Hepatocyte (in vitro differentiated cells): ENCODE data around the gene AP4S1. TPM values are rescaled to one million over a fixed set of nuclear protein-coding genes. Genes with fewer than 3 reads are reported as not detected.

Experiments
- DNase-seq: peaks from one replicate; pipeline ENCODE4 v3.0.0-alpha.2; 2016; ENCODE audit warnings: low spot score
- H2AFZ ChIP-seq: fragments of 200-600 bp; sonication (generic); 2 replicates; pipeline ENCODE4 v1.6.0; 2016; ENCODE audit warnings: antibody characterized with exemption, mild to moderate bottlenecking
- H3K27ac ChIP-seq: fragments of 200-600 bp; sonication (generic); 2 replicates; pipeline ENCODE4 v1.5.1; 2016; ENCODE audit warnings: mild to moderate bottlenecking
- H3K27me3 ChIP-seq: fragments of 200-600 bp; sonication (generic); 2 replicates; pipeline ENCODE4 v1.6.1; 2016
- H3K36me3 ChIP-seq: fragments of 200-600 bp; sonication (generic); replicated peaks from 2 replicates; pipeline ENCODE4 v1.5.1; 2016; ENCODE audit warnings: low read depth; ENCODE audit not compliant: insufficient read depth
- H3K4me1 ChIP-seq: fragments of 200-600 bp; sonication (generic); 2 replicates; pipeline ENCODE4 v1.5.1; 2016; ENCODE audit warnings: mild to moderate bottlenecking, moderate library complexity; ENCODE audit not compliant: insufficient read depth
- H3K4me2 ChIP-seq: fragments of 200-600 bp; sonication (generic); 2 replicates; pipeline ENCODE4 v1.6.0; 2016
- H3K4me3 ChIP-seq: fragments of 200-600 bp; sonication (generic); 2 replicates; pipeline ENCODE4 v1.5.1; 2016; ENCODE audit warnings: mild to moderate bottlenecking
- H3K79me2 ChIP-seq: fragments of 200-600 bp; sonication (generic); 2 replicates; pipeline ENCODE4 v1.6.0; 2017; ENCODE audit warnings: mild to moderate bottlenecking
- H3K9me2 ChIP-seq: fragments of 200-600 bp; sonication (generic); replicated peaks from 2 replicates; pipeline ENCODE4 v1.6.0; 2017; ENCODE audit warnings: mild to moderate bottlenecking; ENCODE audit not compliant: insufficient read depth
- H3K9me3 ChIP-seq: fragments of 200-600 bp; sonication (generic); 2 replicates; pipeline ENCODE4 v1.5.1; 2016; ENCODE audit warnings: low read depth, mild to moderate bottlenecking
- H4K20me1 ChIP-seq: fragments of 200-600 bp; sonication (generic); 2 replicates; pipeline ENCODE4 v1.6.0; 2016; ENCODE audit warnings: mild to moderate bottlenecking; ENCODE audit not compliant: insufficient read depth, poor library complexity, severe bottlenecking
- EZH2 ChIP-seq: fragments of 200-600 bp; sonication (generic); IDR thresholded peaks from 2 replicates; pipeline ENCODE4 v1.6.1; 2016; ENCODE audit warnings: antibody characterized with exemption, mild to moderate bottlenecking, borderline replicate concordance
- EZH2phosphoT487 ChIP-seq: fragments of 200-600 bp; sonication (generic); IDR thresholded peaks from one replicate; pipeline ENCODE4 v1.6.1; 2018; ENCODE audit warnings: antibody characterized with exemption, mild to moderate bottlenecking, low read depth, moderate library complexity; ENCODE audit not compliant: unreplicated experiment, severe bottlenecking
- WGBS: methylation state at CpG from one replicate; pipeline ENCODE4 v1.1.6; 2016; ENCODE audit warnings: low lambda C conversion rate; ENCODE audit errors: missing lambda C conversion rate; 5-methylcytosine and 5-hydroxymethylcytosine counted together
- polyA plus RNA-seq: library from polyadenylated mRNA; unstranded; fragments of >200 nt; fragmentation: Nextera tagmentation; extraction: Ambion mirVana; gene quantifications from 2 replicates; pipeline ENCODE4 v1.2.1, GENCODE V29; 2016
- total RNA-seq: library from RNA; depleted of rRNA; stranded (reverse); fragments of >200 nt; gene quantifications from 2 replicates; pipeline ENCODE4 v1.2.3, GENCODE V29; 2014
- TF ChIP-seq, protein P1 (sequence below): fragments of 200-600 bp; sonication (generic); IDR thresholded peaks from 2 replicates; pipeline ENCODE4 v1.5.1; 2016; ENCODE audit warnings: antibody characterized with exemption, mild to moderate bottlenecking; ENCODE audit not compliant: poor library complexity

The AP4S1 gene
- total and polyA plus RNA-seq, 2 experiments from 2014 or later, result 5.2 to 14.0 TPM

DNA sequence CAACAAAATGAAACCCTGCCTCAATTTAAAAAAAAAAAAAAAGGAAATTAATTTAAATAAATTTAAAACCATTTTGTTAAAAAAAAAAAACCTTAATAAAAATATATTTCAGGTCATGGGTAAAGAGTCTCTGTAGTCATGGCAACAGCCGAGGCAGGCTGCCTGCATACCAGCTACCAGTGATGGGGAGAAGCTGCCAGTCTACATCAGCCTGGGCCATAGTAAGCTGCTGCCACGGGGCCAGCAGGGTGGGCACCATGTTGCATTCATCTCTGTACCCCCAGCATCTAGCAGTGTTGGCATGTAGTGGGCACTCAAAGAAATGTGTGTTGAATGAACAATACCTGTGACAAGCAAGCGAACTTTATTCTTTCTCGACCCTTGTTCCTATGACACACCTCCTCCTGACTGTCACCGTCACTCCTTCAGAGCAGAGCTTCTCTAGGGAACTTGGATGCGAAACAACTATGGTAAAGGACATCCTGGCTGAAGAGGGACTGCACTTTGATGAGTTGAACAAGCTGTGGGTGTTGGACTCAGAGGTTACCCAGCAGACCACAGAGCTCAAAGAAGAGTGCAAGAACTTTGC is 7.3 kb upstream of the AP4S1 start:
- Histone ChIP-seq H3K4me3 (no peak overlapping the region), H3K36me3 (no peaks in the 10 kb centered on the region), H4K20me1 (peaks cover 84% of the 10 kb centered on the region), H3K27me3 (no peaks in the 10 kb centered on the region), H3K27ac (no peak overlapping the region), H3K9me2 (no peaks in the 10 kb centered on the region), H3K4me1 (no peaks in the 10 kb centered on the region), H3K79me2 (peaks cover 100% of the 10 kb centered on the region), H3K9me3 (no peaks in the 10 kb centered on the region), H2AFZ (no peak overlapping the region), H3K4me2 (no peak overlapping the region)
- DNase-seq, result no peak
- 87% methylated on average over 6 of the region's 6 CpGs for whole genome bisulfite sequencing
- TF ChIP-seq, protein P1, sequence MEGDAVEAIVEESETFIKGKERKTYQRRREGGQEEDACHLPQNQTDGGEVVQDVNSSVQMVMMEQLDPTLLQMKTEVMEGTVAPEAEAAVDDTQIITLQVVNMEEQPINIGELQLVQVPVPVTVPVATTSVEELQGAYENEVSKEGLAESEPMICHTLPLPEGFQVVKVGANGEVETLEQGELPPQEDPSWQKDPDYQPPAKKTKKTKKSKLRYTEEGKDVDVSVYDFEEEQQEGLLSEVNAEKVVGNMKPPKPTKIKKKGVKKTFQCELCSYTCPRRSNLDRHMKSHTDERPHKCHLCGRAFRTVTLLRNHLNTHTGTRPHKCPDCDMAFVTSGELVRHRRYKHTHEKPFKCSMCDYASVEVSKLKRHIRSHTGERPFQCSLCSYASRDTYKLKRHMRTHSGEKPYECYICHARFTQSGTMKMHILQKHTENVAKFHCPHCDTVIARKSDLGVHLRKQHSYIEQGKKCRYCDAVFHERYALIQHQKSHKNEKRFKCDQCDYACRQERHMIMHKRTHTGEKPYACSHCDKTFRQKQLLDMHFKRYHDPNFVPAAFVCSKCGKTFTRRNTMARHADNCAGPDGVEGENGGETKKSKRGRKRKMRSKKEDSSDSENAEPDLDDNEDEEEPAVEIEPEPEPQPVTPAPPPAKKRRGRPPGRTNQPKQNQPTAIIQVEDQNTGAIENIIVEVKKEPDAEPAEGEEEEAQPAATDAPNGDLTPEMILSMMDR, result no peak
- TF ChIP-seq EZH2phosphoT487, result no peak
- TF ChIP-seq EZH2, result no peak

GRCh38 chr14:31020834-31021575 is 4.4 kb upstream of the AP4S1 start:
- H3K9me2 ChIP-seq, result no peaks in the 10 kb centered on the region
- no peak overlapping the region for H3K27ac ChIP-seq
- no peaks in the 10 kb centered on the region for H3K36me3 ChIP-seq
- H3K4me2 ChIP-seq, result no peak overlapping the region
- H3K4me3 ChIP-seq, result no peak overlapping the region
- H3K79me2 ChIP-seq, result peaks cover 100% of the 10 kb centered on the region
- whole genome bisulfite sequencing, result 96% methylated on average over 8 of the region's 8 CpGs
- H3K9me3 ChIP-seq, result no peaks in the 10 kb centered on the region
- TF ChIP-seq EZH2 (no peak), EZH2phosphoT487 (no peak)
- TF ChIP-seq, protein P1, result no peak
- peaks cover 71% of the 10 kb centered on the region for H4K20me1 ChIP-seq
- no peak for DNase-seq
- no peaks in the 10 kb centered on the region for H3K27me3 ChIP-seq
- no peak overlapping the region for H2AFZ ChIP-seq
- H3K4me1 ChIP-seq, result no peaks in the 10 kb centered on the region

DNA sequence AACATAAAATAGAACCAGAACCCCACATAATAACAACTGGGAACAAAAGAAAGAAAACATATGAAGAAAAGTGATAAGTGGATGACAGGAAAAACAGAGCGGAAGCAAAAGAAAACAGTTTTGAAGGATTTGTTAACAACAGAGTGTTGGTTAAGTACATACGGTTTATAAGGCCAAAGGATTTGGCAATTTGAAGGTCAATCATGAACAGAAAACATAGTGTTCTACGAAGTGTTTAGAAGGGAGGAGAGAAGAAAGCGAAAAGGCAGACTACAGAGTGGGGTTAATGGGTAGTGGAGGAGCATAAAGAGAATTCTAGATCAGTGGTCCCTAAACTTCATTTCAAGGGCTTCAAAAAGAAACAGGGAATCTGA is 3.9 kb upstream of the AP4S1 start:
- TF ChIP-seq, protein P1, result no peak
- TF ChIP-seq EZH2phosphoT487, result no peak
- TF ChIP-seq EZH2, result no peak
- Histone ChIP-seq H3K27me3 (no peaks in the 10 kb centered on the region), H3K27ac (no peak overlapping the region), H3K4me1 (no peaks in the 10 kb centered on the region), H3K4me3 (no peak overlapping the region), H3K4me2 (no peak overlapping the region), H2AFZ (no peak overlapping the region), H3K9me3 (no peaks in the 10 kb centered on the region), H3K36me3 (no peaks in the 10 kb centered on the region), H4K20me1 (peaks cover 66% of the 10 kb centered on the region), H3K9me2 (no peaks in the 10 kb centered on the region), H3K79me2 (peaks cover 95% of the 10 kb centered on the region)
- DNase-seq, result no peak
- 98% methylated on average over 4 of the region's 4 CpGs for WGBS
